ENCODE data around the gene LIMCH1.

DNA sequence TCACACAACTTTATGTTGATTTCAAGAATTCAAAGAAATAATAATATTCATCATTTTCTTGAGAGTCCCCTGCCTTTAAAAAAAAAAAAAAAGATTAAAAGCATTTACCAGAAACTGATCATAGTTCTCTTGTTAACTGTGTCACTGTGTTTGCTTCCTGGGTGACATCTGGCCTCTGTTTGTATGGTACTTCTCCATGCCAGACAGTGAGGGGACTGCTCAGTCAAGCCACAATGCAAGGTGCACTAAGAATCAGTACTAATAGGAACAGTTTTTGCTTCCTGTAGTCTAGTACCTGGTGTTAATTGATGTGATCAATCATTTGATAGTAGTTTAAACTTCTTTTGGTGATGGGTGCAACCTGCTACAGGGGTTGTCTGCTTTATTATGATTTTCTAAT, 133.0 kb downstream of the LIMCH1 start:
- TF ChIP-seq, protein P1, sequence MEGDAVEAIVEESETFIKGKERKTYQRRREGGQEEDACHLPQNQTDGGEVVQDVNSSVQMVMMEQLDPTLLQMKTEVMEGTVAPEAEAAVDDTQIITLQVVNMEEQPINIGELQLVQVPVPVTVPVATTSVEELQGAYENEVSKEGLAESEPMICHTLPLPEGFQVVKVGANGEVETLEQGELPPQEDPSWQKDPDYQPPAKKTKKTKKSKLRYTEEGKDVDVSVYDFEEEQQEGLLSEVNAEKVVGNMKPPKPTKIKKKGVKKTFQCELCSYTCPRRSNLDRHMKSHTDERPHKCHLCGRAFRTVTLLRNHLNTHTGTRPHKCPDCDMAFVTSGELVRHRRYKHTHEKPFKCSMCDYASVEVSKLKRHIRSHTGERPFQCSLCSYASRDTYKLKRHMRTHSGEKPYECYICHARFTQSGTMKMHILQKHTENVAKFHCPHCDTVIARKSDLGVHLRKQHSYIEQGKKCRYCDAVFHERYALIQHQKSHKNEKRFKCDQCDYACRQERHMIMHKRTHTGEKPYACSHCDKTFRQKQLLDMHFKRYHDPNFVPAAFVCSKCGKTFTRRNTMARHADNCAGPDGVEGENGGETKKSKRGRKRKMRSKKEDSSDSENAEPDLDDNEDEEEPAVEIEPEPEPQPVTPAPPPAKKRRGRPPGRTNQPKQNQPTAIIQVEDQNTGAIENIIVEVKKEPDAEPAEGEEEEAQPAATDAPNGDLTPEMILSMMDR (IDR thresholded peaks at IDR 0.05; ENCODE audit: poor library complexity): no peak
- no peak for TF ChIP-seq EZH2phosphoT487 (IDR thresholded peaks at IDR 0.05; ENCODE audit: low read depth, severe bottlenecking, unreplicated experiment)

Measured in hepatocyte (in vitro differentiated cells).